NCI-H774 (cell line): ENCODE results near the gene FBXO38.

Experiments
- DNase-seq: peaks from one replicate; lab custom pipeline; 2025; lab: John Stamatoyannopoulos, UW

Gene FBXO38

GRCh38 chr5:148382961-148383360 is 797 bp upstream of the FBXO38 start:
- DNase-seq, result no peak

GRCh38 chr5:148384380-148384737 is 601 bp downstream of the FBXO38 start:
- DNase-seq, result no peak

DNA sequence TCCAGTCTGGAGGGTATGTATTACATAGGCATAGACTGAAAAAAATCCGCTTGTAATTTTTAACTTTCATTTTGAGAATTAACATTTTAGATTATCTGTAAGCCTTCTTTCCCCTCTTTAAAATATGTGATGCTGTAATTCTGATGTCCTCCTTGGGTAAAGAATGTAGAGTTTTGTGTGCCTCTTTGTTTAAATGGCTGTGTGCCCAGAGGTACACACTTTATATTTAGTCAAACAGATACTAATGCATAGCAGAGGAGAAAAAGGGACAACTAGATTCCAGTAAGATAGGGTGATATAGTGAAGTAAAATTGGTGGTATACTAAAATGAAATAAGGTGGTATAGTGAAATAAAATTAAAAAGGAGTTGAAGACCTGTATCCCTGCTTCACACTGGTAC is 1.3 kb downstream of the FBXO38 start:
- no peak for DNase-seq

DNA sequence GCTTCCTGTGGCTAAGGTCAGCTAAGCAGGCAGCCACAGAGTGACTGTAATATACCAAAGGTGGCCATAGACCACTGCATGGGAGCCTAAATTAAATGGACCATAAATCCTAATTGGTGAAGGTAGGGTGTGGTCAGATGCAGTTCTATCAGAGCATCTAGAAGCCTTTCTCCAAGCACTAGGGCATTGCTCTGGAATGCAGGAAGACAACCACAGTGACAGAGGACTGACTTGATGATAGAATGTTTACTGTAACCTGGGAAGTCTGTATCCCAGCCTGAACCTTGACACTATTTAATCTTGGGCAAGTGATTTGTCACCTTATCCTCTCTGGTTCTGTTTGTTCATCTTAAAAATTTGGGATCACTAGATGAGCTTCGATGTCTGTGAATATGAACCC is 2.3 kb downstream of the FBXO38 start:
- DNase-seq, result no peak

DNA sequence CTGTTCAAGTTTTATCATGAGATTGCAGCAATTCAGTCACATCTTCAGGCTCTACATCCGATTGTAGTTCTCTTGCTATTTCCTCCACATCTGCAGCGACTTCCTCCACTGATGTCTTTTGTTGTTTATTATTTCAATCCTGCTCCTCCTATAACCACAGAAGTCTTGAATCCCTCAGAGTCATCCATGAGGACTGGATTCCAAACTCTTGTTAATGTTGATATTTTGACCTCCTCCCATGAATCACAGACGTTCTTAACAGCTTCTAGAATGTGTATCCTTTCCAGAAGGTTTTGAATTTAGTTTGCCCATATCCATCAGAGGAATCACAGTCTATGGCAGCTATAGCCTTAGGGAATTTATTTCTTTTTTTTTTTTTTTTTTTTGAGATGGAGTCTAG is 3.6 kb downstream of the FBXO38 start:
- no peak for DNase-seq

DNA sequence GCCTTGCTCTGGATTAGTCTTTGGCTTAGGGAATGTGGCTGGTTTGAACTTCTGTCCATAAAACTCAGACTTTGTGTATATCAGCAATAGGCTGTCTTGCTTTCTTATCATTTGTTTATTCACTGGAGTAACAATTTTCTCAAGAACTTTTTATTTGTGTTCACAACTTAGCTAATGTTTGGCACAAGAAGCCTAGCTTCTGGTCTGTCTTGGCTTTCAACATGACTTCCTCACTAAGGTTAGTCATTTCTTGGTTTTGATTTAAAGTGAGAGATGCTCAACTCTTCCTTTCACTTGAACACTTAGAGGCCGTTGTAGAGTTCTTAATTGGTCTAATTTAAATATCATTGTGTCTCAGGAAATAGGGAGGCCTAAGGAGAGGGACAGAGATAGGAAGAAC is 4.9 kb downstream of the FBXO38 start:
- no peak for DNase-seq

GRCh38 chr5:148390914-148391313 is 7.2 kb downstream of the FBXO38 start:
- DNase-seq, result no peak

DNA sequence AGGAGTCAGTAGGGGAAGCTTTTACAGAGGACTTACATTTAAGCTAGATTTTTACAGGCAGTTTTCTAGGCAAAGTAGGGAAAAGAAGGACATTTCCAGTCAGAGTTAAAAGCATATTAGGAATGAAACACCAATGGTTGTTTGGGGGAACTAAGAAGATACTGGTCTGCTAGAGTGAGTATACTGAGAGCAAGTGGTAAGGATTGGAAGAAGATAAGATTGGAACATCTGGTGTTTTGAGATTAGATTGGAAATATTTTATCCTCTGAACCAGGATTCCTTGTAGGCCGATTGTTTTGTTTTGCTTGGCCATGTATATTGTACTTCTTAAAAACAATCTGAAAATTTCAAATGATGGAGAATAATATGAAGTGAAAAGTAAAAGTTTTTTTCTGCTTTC is 7.7 kb downstream of the FBXO38 start:
- no peak for DNase-seq

GRCh38 chr5:148393390-148393741 is 9.6 kb downstream of the FBXO38 start:
- peak; percentile 94 for DNase-seq

- DNase-seq, result peak; percentile 50
Observed at GRCh38 chr5:148394587-148395019, 10.8 kb downstream of the FBXO38 start.

DNA sequence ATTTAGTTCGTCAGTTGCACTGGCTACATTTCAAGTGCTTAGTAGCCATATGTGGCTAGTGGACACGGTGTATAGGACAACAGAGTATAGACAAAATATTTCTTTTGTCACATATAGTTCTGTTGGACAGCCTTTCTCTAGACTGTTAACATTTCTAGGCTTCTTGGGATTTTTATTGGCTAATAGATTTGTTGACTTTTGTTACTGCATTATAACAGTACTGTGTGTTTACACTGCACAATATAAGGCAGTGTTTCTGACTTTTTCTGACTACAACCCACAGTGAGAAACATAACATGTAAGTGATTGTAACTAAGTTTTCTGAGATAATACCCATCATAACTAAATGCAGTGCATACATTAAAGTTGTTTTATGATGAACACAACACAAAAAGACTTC is 11.3 kb downstream of the FBXO38 start:
- DNase-seq, result no peak

- DNase-seq, result no peak
Observed at GRCh38 chr5:148397968-148398595, 14.3 kb downstream of the FBXO38 start.

DNA sequence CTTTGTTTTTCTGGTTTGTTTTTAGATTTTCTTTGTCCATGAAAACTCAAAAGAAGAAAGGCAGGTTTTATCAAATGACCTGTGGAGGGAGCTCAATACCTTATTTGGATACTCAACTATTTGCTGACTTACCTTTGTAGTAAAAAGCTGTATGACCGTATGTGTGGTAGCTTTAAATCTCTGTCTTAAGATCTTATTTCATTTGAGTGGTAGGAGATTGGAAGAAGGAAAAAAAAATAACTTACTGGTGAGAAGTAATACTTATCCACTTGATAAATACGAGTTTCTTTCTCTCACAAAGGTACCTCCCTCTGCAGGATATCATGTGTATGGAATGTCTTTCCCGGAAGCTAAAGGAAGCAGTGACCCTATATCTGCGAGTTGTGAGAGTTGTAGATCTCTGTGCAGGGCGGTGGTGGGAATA is 15.0 kb downstream of the FBXO38 start:
- DNase-seq, result no peak

DNA sequence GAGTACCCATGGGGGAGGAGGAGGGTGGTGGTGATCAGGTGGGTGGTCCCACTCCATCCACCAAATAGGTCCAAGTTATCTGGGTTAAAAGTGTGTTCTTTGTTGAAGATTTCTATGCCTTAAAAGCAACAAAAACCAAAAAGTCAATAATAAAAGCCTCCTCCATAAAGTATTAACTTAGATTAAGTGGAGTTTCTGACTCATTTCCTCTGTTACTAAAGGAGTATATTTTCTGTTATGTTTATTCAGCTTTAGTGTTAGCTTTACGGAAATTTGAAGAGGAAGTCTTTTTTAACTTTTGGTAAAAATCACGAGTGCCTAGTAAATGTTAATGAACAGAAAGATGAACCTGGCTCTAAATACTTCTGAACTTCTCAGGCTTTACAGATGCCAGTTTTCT is 17.8 kb downstream of the FBXO38 start:
- DNase-seq, result no peak

DNA sequence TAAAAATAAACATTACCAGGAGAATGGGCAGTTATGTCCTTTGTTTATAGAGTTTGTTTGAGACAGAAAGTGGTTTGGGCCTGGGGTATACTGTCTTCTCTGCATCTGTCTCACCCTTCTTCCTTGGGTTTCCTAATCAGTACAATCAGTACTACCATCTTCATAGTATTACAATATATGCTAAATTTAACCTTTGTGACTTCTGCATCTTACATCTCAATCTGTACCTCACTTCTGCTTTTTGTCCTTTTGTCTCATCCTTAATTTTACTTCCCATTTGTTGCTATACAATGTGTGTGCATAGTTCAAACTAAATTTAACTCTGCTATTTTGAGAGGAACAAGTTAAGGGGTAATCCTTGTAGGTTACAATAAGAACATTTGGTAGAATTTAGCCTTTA is 19.6 kb downstream of the FBXO38 start:
- no peak for DNase-seq

DNA sequence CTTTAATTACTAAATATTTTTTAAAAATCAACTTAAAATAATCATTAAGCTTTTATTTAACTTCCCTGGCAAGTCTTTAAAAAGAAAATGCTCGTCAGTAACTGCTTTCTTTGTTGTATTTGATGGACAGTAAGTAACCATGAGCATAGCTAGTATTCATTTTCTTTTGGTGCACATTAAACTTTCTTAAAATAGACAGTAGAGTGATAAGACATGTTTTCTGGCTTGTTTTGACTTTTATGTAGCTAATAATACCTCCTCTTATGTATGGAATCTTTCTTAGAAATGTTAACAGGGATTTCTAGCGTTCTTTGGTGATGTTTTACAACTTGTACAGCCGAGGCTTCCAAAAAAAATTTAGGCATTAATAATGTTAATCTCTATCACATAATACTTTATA is 22.6 kb downstream of the FBXO38 start:
- DNase-seq, result no peak

DNA sequence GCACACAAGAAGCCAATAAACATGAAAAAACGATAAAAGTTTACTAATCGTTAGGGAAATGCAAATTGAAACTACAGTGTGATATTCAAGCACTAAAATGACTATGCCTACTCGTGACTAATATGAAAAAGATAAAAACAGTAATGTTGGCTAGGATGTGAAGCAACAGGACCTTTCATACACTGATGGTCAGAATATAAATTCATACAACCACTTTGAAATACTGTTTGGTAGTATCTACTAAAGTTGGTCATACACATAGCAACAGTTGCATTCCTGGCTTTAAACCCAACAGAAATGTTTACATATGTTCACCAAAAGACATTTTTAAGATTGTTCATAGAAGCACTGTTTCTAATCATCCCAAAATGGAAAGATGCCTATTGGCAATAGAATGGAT is 24.3 kb downstream of the FBXO38 start:
- DNase-seq, result no peak

- DNase-seq, result no peak
Observed at GRCh38 chr5:148412124-148412523, 28.4 kb downstream of the FBXO38 start.

DNA sequence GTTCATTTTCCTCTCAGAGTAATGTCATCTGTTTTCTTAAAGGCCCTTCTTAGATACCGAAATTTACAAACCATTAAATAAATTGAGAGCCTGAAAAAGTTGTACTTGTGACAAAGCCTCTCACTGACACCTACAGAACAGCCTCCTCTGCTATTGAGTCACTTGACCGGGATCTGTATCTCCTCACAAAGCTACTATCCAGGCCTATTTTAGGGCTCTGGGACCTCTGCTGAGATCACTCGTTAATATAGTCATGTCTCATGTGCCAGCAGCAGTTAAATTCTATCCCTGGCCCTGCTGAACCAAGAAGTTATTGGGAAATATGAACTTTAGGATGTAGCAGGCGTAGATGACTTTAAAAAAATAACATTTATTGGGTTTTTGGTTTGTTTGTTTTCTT is 31.1 kb downstream of the FBXO38 start:
- DNase-seq, result no peak

GRCh38 chr5:148416416-148416815 is 32.7 kb downstream of the FBXO38 start:
- no peak for DNase-seq

GRCh38 chr5:148416921-148417320 is 33.2 kb downstream of the FBXO38 start:
- no peak for DNase-seq

- DNase-seq, result peak; percentile 56
Observed at GRCh38 chr5:148418511-148418910, 34.8 kb downstream of the FBXO38 start.

- no peak for DNase-seq
Observed at GRCh38 chr5:148421661-148422060, 37.9 kb downstream of the FBXO38 start.

- no peak for DNase-seq
Observed at GRCh38 chr5:148425808-148426207, 42.0 kb downstream of the FBXO38 start.

GRCh38 chr5:148426514-148426913 is 42.8 kb downstream of the FBXO38 start:
- DNase-seq, result no peak
